Bladder microvascular endothelial cell (primary cell): ENCODE data around the gene KCNS1. TPM values are rescaled to one million over a fixed set of nuclear protein-coding genes. Genes with fewer than 3 reads are reported as not detected.

Experiments
- total RNA-seq: library from RNA; depleted of rRNA; stranded (reverse); fragments of >200 nt; gene quantifications from 2 replicates; pipeline ENCODE4 v1.2.3, GENCODE V29; 2014

The KCNS1 gene, protein sequence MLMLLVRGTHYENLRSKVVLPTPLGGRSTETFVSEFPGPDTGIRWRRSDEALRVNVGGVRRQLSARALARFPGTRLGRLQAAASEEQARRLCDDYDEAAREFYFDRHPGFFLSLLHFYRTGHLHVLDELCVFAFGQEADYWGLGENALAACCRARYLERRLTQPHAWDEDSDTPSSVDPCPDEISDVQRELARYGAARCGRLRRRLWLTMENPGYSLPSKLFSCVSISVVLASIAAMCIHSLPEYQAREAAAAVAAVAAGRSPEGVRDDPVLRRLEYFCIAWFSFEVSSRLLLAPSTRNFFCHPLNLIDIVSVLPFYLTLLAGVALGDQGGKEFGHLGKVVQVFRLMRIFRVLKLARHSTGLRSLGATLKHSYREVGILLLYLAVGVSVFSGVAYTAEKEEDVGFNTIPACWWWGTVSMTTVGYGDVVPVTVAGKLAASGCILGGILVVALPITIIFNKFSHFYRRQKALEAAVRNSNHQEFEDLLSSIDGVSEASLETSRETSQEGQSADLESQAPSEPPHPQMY
- total RNA-seq: 0.16 and 0.38 TPM in 2 replicates

DNA sequence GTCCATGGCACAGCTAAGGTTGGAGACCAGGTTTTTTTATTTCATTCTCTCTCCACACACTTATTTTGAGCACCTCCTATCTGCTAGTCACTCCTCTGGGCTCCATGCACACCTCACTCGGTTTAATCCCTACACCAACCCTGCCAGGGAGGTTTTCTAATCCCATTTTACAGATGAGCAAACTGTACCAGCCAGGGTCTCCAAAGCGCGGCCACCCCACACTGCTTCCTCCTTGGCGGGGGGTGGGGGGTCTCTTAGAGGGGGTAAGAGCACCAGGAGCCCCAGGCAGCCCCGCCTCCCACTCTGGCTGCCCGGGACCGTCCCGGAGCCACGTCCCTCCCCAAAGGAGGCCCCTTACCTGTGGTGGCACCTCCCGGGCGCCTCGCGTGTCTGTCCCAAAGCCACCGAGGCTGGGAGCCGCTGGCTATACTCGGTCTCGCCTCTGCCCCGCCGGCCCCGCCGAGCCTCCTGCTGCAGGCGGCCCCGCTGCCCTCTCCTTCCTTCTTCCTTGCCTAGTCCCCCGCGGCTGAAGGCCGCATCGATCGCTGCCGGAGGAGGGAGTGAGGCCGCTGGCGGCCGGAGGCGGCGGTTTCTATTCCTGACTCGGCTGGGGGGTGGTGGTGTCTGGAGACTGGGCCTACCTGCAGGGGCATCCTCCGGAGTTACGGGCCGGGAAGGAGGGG, at the start of gene KCNS1:
TSS of gene KCNS1 (minus strand) at position 565 of the 683 bp plus-strand sequence. CDS start 1,891 bp downstream, outside the sequence.

DNA sequence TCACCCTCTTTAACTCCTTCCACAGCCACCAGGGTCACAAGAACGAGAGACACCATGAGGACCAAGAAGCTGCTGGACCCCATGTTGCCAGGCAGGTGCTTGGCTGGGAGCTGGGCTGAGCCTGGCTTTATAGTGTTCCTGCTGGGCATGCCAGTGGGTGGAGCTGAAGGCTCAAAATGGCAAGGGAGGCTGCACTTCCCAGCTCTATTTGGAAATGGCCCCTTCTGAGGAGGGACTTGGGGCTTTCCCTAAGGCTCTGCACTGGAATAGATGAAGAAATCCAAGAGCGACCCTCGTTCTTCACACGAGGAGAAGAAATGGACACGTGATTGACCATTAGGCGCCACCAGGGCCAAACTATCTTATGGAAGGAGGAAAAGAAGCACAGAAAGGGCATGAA, 23.4 kb upstream of the KCNS1 start, which contains the start of gene WFDC12:
TSS of gene WFDC12 (minus strand) at position 101 of the 400 bp plus-strand sequence. CDS start at position 83, 18 bp downstream.

DNA sequence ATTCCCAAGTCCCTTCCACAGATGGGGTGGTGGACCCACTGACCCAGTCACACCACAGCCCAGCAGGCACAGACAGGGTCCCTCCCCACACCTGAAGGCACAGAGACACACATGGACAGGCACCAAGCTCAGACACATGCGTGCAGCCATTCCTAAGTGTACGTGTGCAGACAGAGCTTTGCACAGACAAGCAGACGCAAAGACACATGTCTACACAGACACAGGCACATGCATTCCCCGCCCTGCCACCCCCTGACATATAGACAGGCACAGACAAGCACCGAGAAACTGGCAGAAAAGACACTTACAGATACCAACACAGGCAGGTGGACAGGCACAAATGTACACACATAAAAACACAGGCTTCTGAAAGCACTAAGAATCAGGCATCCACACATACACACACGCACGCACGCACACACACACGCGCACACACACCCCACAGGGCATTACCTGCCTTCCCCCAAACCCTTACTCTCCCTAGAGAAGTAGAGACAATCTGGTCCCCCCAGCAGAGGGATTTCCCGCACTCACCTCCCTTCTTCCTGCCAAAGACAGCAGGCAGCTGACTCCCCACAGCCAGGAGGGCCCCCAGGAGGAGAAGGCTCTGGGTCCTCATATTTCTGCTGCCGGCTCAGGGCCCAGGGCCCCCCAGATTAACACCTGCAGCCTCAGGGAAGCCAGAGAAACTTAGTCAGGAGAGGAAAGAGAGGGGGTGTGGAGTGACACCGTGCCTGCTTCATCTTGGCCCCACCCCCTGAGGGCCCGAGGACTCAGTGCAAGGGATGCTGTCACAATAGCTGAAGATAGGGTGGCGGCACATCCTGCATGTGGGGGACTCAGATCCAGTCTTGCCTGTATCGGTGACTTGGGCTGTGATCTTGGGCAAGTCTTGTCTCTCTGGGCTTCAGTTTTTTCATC, 13.8 kb upstream of the KCNS1 start, which contains the start of gene WFDC5:
TSS of gene WFDC5 (minus strand) at position 710 of the 921 bp plus-strand sequence. CDS start at position 619, 91 bp downstream.

Other genes with a start within 250 kb of the KCNS1 start
- 82.9 and 133 TPM in 2 replicates for gene YWHAB, start 215.4 kb downstream of the KCNS1 start, total RNA-seq
- gene PABPC1L, start 191.1 kb downstream of the KCNS1 start, total RNA-seq: 1.3 and 4.5 TPM in 2 replicates
- 12.3 and 13.0 TPM in 2 replicates for gene TOMM34, start 140.7 kb downstream of the KCNS1 start, total RNA-seq
- 13.0 and 29.7 TPM in 2 replicates for gene STK4, start 134.6 kb downstream of the KCNS1 start, total RNA-seq
- gene WFDC5, start 14.0 kb upstream of the KCNS1 start, total RNA-seq: not detected in 2 replicates
- not detected in 2 replicates for gene WFDC12, start 23.3 kb upstream of the KCNS1 start, total RNA-seq
- not detected in 2 replicates for gene PI3, start 73.8 kb upstream of the KCNS1 start, total RNA-seq
- not detected in 2 replicates for gene SEMG1, start 105.9 kb upstream of the KCNS1 start, total RNA-seq
- not detected in 2 replicates for gene SEMG2, start 120.2 kb upstream of the KCNS1 start, total RNA-seq
- gene SLPI, start 153.4 kb upstream of the KCNS1 start, total RNA-seq: 2.6 TPM in 1 of 2 replicates, not detected in the other
- gene RBPJL, start 205.7 kb upstream of the KCNS1 start, total RNA-seq: not detected in 2 replicates
- gene MATN4, start 207.2 kb upstream of the KCNS1 start, total RNA-seq: 0.06 TPM in 1 of 2 replicates, not detected in the other
- gene SDC4, start 247.3 kb upstream of the KCNS1 start, total RNA-seq: 12.6 and 88.2 TPM in 2 replicates